Measurements from ENCODE around the gene MSRB1. TPM values are rescaled to one million over a fixed set of nuclear protein-coding genes. Genes with fewer than 3 reads are reported as not detected.
"Not testable (repeated sequence)": the region's sequence is repeated elsewhere in the genome, so short reads cannot be mapped to it uniquely, and the experiment has no call there.

MSRB1 gene
- polyA plus RNA-seq, 1 donor: 38.8 TPM

DNA sequence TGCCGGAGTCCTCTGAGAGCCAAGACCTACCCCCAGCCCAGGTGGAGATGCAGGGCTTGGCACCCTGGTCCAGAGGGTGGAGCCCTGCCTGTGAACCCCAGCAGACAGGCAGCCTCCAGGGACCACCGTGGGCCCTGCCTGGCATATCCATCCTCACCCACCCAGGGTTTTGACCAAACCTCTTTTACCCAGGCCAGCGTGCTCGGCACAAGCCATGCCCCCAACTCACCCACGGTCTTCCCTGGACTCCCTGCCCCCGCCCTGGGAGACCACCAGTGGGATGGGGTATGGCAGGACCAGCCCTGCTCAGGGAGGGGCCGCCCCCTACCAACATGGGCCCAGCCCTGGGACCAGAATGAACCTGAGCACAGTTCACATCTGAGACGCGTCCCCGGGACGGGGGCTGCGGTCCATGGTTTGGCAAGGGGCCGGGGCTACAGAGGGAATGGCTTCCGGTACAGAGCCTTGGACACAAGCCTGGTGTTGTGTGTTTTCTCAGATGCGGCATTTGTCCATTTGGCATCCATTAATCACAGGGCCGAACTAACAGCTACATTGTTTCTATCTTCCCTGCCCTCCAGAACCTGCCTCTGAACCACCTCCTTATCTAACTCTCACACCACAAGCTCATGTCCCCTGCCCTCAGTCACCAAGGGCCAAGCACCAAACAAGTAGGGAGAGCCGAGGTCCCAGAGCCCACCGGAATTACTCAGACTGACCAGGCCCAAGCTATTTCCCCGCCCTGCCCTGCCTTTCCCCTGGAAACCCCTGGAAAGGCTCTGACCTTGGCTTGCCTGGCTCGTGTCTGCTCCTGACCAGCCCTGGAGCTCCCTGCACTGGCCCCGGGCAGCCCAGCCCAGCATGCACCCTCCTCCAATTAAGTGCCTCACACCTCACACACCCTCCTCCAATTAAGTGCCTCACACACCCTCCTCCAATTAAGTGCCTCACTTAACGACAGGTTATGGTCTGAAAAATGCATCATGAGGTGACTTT lies 38.9 kb downstream of the MSRB1 start:
- Histone ChIP-seq H3K4me3 (ENCODE audit: low read length) (no peak overlapping the region), H3K36me3 (ENCODE audit: control insufficient read depth, insufficient read depth, low read length) (no peaks in the 10 kb centered on the region), H3K27ac (ENCODE audit: low read length) (no peak overlapping the region), H3K4me1 (ENCODE audit: control insufficient read depth, insufficient read depth, low read length) (peaks cover 26% of the 10 kb centered on the region), H3K9me3 (ENCODE audit: control insufficient read depth, low read depth, low read length) (no peaks in the 10 kb centered on the region), H3K27me3 (ENCODE audit: control insufficient read depth, insufficient read depth, low read length) (no peaks in the 10 kb centered on the region)
- DNase-seq: peak; percentile 54 to 67
- WGBS (ENCODE audit: insufficient coverage, low lambda C conversion rate): no CpG with 5 or more reads among the region's 22 CpGs

GRCh38 chr16:1903220-1903574 lies 39.8 kb downstream of the MSRB1 start:
- H3K27ac ChIP-seq (ENCODE audit: low read length): no peak overlapping the region
- no peaks in the 10 kb centered on the region for H3K27me3 ChIP-seq (ENCODE audit: control insufficient read depth, insufficient read depth, low read length)
- H3K9me3 ChIP-seq (ENCODE audit: control insufficient read depth, low read depth, low read length): no peaks in the 10 kb centered on the region
- peaks cover 28% of the 10 kb centered on the region for H3K4me1 ChIP-seq (ENCODE audit: control insufficient read depth, insufficient read depth, low read length)
- DNase-seq: no peak
- H3K4me3 ChIP-seq (ENCODE audit: low read length): no peak overlapping the region
- no peaks in the 10 kb centered on the region for H3K36me3 ChIP-seq (ENCODE audit: control insufficient read depth, insufficient read depth, low read length)
- WGBS (ENCODE audit: insufficient coverage, low lambda C conversion rate): no CpG with 5 or more reads among the region's 13 CpGs

- no CpG with 5 or more reads among the region's 20 CpGs for WGBS (ENCODE audit: insufficient coverage, low lambda C conversion rate)
- H3K4me1 ChIP-seq (ENCODE audit: control insufficient read depth, insufficient read depth, low read length): peaks cover 28% of the 10 kb centered on the region
- DNase-seq: no peak
- no peaks in the 10 kb centered on the region for H3K27me3 ChIP-seq (ENCODE audit: control insufficient read depth, insufficient read depth, low read length)
- H3K9me3 ChIP-seq (ENCODE audit: control insufficient read depth, low read depth, low read length): no peaks in the 10 kb centered on the region
- no peaks in the 10 kb centered on the region for H3K36me3 ChIP-seq (ENCODE audit: control insufficient read depth, insufficient read depth, low read length)
- H3K4me3 ChIP-seq (ENCODE audit: low read length): no peak overlapping the region
- no peak overlapping the region for H3K27ac ChIP-seq (ENCODE audit: low read length)
These were observed 40.3 kb downstream of the MSRB1 start for GRCh38 chr16:1902547-1903219.

GRCh38 chr16:1900452-1900774 lies 42.6 kb downstream of the MSRB1 start:
- no peaks in the 10 kb centered on the region for H3K27me3 ChIP-seq (ENCODE audit: control insufficient read depth, insufficient read depth, low read length)
- peaks cover 4% of the 10 kb centered on the region for H3K9me3 ChIP-seq (ENCODE audit: control insufficient read depth, low read depth, low read length)
- no peak for DNase-seq
- no CpG with 5 or more reads among the region's 9 CpGs for WGBS (ENCODE audit: insufficient coverage, low lambda C conversion rate)
- H3K4me1 ChIP-seq (ENCODE audit: control insufficient read depth, insufficient read depth, low read length): peaks cover 36% of the 10 kb centered on the region
- no peak overlapping the region for H3K4me3 ChIP-seq (ENCODE audit: low read length)
- no peaks in the 10 kb centered on the region for H3K36me3 ChIP-seq (ENCODE audit: control insufficient read depth, insufficient read depth, low read length)
- H3K27ac ChIP-seq (ENCODE audit: low read length): no peak overlapping the region

DNA sequence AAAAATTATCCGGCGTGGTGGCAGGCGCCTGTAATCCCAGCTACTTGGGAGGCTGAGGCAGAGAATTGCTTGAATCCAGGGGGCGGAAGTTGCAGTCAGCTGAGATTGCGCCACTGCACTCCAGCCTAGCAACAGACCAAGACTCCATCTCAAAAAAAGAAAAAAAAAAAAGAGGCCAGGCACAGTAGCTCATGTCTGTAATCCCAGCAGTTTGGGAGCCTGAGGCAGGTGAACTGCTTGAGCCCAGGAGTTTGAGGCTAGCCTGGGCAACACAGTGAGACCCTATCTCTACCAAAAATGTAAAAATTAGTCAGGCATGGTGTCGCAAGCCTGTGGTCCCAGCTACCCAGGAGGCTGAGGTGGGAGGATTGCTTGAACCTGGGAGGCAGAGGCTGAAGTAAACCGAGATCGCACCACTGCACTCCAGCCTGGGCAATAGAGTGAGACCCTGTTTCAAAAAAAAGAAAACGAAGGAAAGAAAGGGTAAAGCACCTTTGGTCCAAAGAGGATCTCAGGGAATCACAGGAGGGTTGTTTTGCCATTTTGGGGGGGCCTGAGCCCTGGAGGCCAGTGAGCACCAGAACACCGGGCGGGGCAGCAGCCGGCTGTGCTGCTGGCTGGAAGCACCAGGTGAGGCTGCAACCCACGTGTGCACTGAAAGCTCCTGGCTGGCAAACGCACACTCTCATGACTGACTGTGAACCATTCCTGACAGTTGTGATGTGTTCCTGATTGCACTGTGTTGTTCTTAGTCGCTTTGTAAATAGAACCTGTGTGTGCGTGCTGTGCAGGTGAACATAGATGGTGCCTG lies 43.2 kb downstream of the MSRB1 start:
- H3K36me3 ChIP-seq (ENCODE audit: control insufficient read depth, insufficient read depth, low read length): no peaks in the 10 kb centered on the region
- H3K27ac ChIP-seq (ENCODE audit: low read length): no peak overlapping the region
- H3K27me3 ChIP-seq (ENCODE audit: control insufficient read depth, insufficient read depth, low read length): no peaks in the 10 kb centered on the region
- WGBS (ENCODE audit: insufficient coverage, low lambda C conversion rate): no CpG with 5 or more reads among the region's 16 CpGs
- no peak overlapping the region for H3K4me3 ChIP-seq (ENCODE audit: low read length)
- peak; percentile 37 to 67 for DNase-seq
- H3K9me3 ChIP-seq (ENCODE audit: control insufficient read depth, low read depth, low read length): peaks cover 4% of the 10 kb centered on the region
- H3K4me1 ChIP-seq (ENCODE audit: control insufficient read depth, insufficient read depth, low read length): peaks cover 39% of the 10 kb centered on the region

DNA sequence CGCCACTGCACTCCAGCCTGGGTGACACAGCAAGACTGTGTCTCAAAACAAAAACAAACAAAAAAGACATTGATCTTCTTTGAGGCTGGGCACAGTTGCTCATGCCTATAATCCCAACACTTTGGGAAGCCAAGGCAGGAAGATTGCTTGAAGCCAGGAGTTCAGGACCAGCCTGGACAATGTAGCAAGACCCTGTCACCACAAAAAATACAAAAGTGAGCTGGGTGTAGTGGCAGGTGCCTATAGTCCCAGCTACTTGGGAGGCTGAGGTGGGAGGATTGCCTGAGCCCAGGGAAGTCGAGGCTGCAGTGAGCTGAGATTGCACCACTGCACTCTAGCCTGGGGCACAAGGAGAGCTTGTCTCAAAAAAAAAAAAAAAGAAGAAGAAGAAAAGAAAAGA lies 45.3 kb downstream of the MSRB1 start:
- peaks cover 34% of the 10 kb centered on the region for H3K4me1 ChIP-seq (ENCODE audit: control insufficient read depth, insufficient read depth, low read length)
- H3K4me3 ChIP-seq (ENCODE audit: low read length); H3K27me3 ChIP-seq (ENCODE audit: control insufficient read depth, insufficient read depth, low read length); H3K9me3 ChIP-seq (ENCODE audit: control insufficient read depth, low read depth, low read length); H3K36me3 ChIP-seq (ENCODE audit: control insufficient read depth, insufficient read depth, low read length); DNase-seq; H3K27ac ChIP-seq (ENCODE audit: low read length): not testable (repeated sequence)
- no CpG with 5 or more reads among the region's 2 CpGs for WGBS (ENCODE audit: insufficient coverage, low lambda C conversion rate)

GRCh38 chr16:1895949-1896675 lies 46.9 kb downstream of the MSRB1 start:
- Histone ChIP-seq H3K27ac (ENCODE audit: low read length) (peak overlapping the region; percentile 46), H3K4me3 (ENCODE audit: low read length) (no peak overlapping the region), H3K27me3 (ENCODE audit: control insufficient read depth, insufficient read depth, low read length) (no peaks in the 10 kb centered on the region), H3K9me3 (ENCODE audit: control insufficient read depth, low read depth, low read length) (peaks cover 4% of the 10 kb centered on the region), H3K36me3 (ENCODE audit: control insufficient read depth, insufficient read depth, low read length) (no peaks in the 10 kb centered on the region), H3K4me1 (ENCODE audit: control insufficient read depth, insufficient read depth, low read length) (peaks cover 34% of the 10 kb centered on the region)
- WGBS (ENCODE audit: insufficient coverage, low lambda C conversion rate): no CpG with 5 or more reads among the region's 27 CpGs
- DNase-seq: peak in 1 of 2 donors; percentile 34

DNA sequence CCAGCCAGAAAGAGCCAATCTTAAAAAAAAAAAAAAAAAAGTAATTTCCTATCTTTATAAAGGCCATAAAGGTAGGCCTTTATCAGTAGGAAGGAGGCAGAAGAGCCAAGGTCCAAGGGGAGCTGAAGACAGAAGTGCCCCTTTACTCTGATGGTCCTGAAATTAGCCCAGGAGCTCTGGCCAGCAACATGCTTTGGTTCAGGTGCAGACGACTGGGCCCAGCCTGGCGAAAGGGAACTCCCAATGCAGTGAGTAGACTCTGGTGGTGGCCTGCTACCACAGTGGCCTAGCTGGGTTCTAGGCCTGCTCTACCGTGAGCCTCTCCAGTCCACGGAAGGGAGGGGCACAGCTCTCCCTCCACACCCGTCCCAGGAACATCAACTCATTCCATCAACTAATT lies 47.9 kb downstream of the MSRB1 start:
- 40% methylated on average over 1 of the region's 5 CpGs for WGBS (ENCODE audit: insufficient coverage, low lambda C conversion rate)
- H3K36me3 ChIP-seq (ENCODE audit: control insufficient read depth, insufficient read depth, low read length): no peaks in the 10 kb centered on the region
- peaks cover 26% of the 10 kb centered on the region for H3K4me1 ChIP-seq (ENCODE audit: control insufficient read depth, insufficient read depth, low read length)
- H3K27ac ChIP-seq (ENCODE audit: low read length): peak overlapping the region; percentile 46
- no peak overlapping the region for H3K4me3 ChIP-seq (ENCODE audit: low read length)
- DNase-seq: peak; percentile 68 to 84
- H3K27me3 ChIP-seq (ENCODE audit: control insufficient read depth, insufficient read depth, low read length): no peaks in the 10 kb centered on the region
- peaks cover 4% of the 10 kb centered on the region for H3K9me3 ChIP-seq (ENCODE audit: control insufficient read depth, low read depth, low read length)

DNA sequence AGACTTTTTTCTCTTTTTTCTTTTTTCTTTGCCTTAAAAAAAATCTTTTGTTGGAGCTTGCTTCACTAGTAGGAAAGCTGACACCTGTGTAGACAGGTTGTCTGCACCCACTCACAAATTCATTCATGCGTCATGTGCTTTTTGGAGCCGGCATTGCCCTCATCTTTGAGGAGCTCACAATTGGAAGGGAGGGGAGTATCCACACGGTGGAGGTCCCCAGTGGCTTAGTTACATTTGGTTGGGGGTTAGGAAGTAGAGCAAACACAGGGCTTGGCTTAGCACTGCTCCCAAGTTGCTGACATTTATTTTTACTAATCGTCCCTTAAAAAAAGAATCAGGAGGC lies 52.3 kb downstream of the MSRB1 start:
- no peak overlapping the region for H3K27ac ChIP-seq (ENCODE audit: low read length)
- H3K27me3 ChIP-seq (ENCODE audit: control insufficient read depth, insufficient read depth, low read length): no peaks in the 10 kb centered on the region

More for the DNA sequence above, 52.3 kb downstream of the MSRB1 start:
- Histone ChIP-seq H3K36me3 (ENCODE audit: control insufficient read depth, insufficient read depth, low read length) (no peaks in the 10 kb centered on the region), H3K4me3 (ENCODE audit: low read length) (no peak overlapping the region), H3K9me3 (ENCODE audit: control insufficient read depth, low read depth, low read length) (no peaks in the 10 kb centered on the region), H3K4me1 (ENCODE audit: control insufficient read depth, insufficient read depth, low read length) (peaks cover 12% of the 10 kb centered on the region)
- WGBS (ENCODE audit: insufficient coverage, low lambda C conversion rate): no CpG with 5 or more reads among the region's 4 CpGs
- no peak for DNase-seq

Measured in large intestine (tissue), 3 donors.